Stimulated activated effector memory CD8-positive, alpha-beta T cell treated with anti-CD3 and anti-CD28 coated beads, Interleukin-12 subunit alpha, Interleukin-12 subunit beta, amount 100 ng/mL, for 72 hours (primary cell): ENCODE data around the gene FAM131B.

ENCODE experiments used
- ATAC-seq: fragments of 150-1000 bp; cut with Tn5 transposase; 2 replicates; pipeline ENCODE4 v1.10.0; 2021
- DNase-seq, 2 donors: peaks; one replicate each; pipeline ENCODE4 v3.0.0; 2021 to 2022; ENCODE audit warnings: low spot score in 2 of 2
- H3K27ac Mint-ChIP-seq: one replicate; pipeline ENCODE4 v1.8.0; 2022; ENCODE audit warnings: mild to moderate bottlenecking, mixed read lengths
- H3K36me3 Mint-ChIP-seq: one replicate; pipeline ENCODE4 v1.8.0; 2022; ENCODE audit warnings: mild to moderate bottlenecking, mixed read lengths
- H3K4me1 Mint-ChIP-seq: one replicate; pipeline ENCODE4 v1.8.0; 2022; ENCODE audit warnings: mixed read lengths
- H3K4me3 Mint-ChIP-seq: one replicate; pipeline ENCODE4 v1.8.0; 2022; ENCODE audit warnings: mild to moderate bottlenecking, mixed read lengths
- H3K9me3 Mint-ChIP-seq: one replicate; pipeline ENCODE4 v1.8.0; 2022; ENCODE audit warnings: mixed read lengths

The FAM131B gene

DNA sequence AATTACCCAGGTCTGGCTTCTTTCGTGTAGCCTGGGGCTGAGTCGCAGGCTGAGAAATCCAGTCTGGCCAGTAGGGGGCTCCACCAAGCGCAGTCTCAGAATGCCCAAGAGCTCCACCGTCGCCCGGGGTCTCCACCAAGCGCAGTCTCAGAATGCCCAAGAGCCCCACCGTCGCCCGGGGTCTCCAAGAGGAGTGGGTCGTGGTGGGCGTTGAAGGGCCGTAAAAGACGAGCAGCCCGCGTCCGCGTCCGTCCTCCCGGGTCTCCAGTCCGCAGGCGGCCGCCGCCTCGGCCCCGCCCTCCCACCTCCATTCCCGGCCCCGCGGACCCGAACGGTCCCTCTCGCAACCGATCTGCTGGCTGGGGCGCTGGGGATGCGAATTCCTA lies 17.7 kb upstream of the FAM131B start:
- H3K4me3 Mint-ChIP-seq = no peak overlapping the region
- DNase-seq = peak; percentile 90 to 95
- H3K9me3 Mint-ChIP-seq = no peaks in the 10 kb centered on the region
- peak; percentile 66 for ATAC-seq
- peaks cover 18% of the 10 kb centered on the region for H3K36me3 Mint-ChIP-seq
- peaks cover 55% of the 10 kb centered on the region for H3K4me1 Mint-ChIP-seq
- H3K27ac Mint-ChIP-seq = peak overlapping the region; percentile 96

DNA sequence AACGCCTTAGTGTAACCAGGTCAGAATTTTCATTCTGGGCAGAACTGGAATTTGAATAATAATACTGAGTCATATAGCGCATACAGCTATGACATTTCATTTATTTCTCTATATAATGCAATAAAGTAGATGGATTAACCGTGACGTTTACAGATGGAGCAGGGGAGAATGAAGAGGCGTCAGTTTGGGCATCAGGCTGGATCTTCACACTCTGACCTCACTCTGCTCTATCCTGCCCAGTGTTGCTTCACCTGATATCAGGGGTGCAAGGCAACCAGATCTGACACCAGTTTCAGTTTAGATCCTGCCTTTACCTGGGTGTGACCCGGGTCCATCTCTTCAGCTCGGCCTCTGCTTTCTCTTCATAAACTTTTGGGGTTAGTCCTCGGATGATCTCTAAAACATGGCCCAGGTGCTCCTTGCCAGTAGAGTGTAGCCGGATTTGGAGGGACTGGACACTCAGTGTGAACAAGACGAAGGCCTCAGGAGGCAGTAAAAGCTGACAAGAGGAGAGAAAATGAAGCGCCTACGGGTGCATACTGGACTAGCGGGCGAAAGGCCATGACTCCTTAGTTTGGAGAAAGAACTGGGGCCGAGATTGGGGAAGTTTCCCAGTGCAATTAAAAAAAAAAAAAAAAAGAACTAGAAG lies 17.2 kb upstream of the FAM131B start:
- Mint-ChIP-seq H3K4me3 (no peak overlapping the region), H3K4me1 (peaks cover 60% of the 10 kb centered on the region), H3K9me3 (no peaks in the 10 kb centered on the region), H3K36me3 (peaks cover 18% of the 10 kb centered on the region), H3K27ac (peak overlapping the region; percentile 96)
- no peak for ATAC-seq
- no peak for DNase-seq

DNA sequence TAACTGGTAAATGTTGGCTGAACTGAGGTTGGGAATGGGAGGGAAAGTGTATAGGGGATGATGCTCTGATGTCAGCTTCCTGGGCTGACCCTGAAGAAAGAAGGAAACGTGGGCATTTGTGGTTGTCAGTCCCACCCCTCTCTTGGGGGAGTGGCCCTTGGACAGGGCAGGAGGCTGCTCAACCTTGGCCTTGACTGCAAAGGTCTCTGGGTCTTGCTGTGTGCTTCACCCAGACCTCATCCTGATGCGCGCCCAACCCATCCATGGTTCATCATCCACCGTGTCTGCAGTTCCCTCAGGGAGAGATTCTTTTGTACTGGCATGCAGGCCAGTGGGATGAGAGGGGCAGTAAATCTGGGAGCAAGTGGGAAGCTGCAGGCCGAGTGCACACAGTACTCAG lies 13.9 kb upstream of the FAM131B start:
- ATAC-seq (no peak), DNase-seq (no peak)
- Mint-ChIP-seq H3K4me1 (peaks cover 76% of the 10 kb centered on the region), H3K4me3 (peak overlapping the region; percentile 48), H3K27ac (peak overlapping the region; percentile 91), H3K9me3 (no peaks in the 10 kb centered on the region), H3K36me3 (peaks cover 10% of the 10 kb centered on the region)

DNA sequence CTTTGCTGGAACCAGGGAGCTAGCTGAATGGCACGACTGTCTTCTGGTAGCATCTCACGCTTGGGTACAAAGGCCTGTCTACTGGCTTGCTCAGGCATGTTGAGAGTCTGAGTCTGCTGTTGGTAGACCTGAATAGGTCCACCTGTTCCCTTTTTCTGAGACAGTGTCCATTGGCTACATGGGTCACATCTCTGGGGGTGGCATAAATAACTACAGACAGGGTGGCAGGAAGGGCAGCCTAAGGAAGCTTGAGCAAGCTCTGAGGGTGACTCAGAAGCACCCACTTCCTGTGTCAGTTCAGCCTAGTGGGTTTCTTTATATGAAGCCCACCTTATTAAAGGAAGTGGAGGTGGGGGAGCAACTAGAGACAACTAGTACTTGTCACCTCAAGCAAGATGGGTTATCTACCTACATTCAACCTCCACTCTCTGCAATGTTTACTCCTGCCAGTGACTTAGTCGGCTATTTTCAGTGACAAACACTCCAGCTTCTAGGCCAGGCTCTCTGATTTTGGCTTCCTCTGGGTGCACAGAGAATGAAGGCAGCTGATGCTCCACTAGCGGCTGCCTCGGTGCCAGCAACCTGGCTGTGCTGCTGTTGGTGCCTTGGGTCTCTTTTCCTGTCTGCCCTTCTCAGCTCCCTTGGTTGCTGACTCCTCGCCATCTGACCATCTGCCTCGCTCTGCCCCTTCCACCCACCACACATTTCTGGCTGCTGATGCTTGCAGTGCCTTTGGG lies 13.0 kb upstream of the FAM131B start:
- Mint-ChIP-seq H3K4me1 (peaks cover 84% of the 10 kb centered on the region), H3K4me3 (peak overlapping the region; percentile 48), H3K36me3 (peaks cover 10% of the 10 kb centered on the region), H3K27ac (peak overlapping the region; percentile 91), H3K9me3 (no peaks in the 10 kb centered on the region)
- peak in 1 of 2 donors; percentile 73 for DNase-seq
- peak; percentile 74 for ATAC-seq

DNA sequence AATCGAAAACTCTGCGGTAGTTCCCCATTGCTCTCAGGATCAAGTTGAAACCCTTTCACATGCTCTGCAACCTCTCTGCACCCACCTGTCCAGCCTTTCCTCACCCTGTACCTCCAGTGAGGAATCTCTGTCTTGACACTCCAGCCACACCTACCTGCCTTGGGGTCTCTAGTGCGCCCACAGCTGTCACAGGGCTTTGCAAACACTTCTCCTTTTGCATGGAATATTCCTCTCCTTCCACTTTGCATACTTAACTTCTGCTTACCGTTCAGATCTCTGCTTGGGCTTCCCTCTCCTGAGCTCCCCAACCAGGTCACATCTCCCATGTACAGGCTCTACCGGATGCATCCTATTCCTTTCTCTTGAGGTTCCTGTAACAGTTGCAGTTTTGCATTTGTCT lies 12.0 kb upstream of the FAM131B start:
- H3K4me1 Mint-ChIP-seq = peaks cover 80% of the 10 kb centered on the region
- H3K4me3 Mint-ChIP-seq = no peak overlapping the region
- ATAC-seq = no peak

DNA sequence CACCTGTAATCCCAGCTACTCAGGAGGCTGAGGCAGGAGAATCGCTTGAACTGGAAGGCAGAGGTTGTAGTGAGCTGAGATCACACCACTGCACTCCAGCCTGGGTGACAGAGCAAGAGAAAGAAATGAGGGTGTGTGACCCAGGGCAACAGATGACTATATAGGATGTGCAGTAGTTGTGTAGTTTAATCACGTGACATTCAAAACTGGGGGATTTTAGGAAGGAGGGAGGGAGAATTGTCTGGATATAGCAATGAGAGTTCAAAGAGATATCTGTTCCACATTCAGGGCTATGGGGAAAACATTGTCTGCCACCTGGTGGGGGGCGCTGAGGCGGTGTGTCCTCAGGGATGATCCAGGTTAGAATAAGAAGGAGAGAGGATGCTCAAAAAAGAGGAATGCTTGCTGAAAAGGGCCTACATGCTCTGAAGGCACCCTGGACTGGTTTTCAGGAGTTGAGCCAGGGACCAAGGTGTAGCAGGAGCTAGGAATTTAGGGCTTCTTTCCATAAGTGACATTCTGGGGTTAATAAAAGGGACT lies 10.8 kb upstream of the FAM131B start:
- ATAC-seq (no peak), DNase-seq (no peak)
- Mint-ChIP-seq H3K9me3 (no peaks in the 10 kb centered on the region), H3K36me3 (no peaks in the 10 kb centered on the region), H3K27ac (peak overlapping the region; percentile 91), H3K4me1 (peaks cover 68% of the 10 kb centered on the region), H3K4me3 (no peak overlapping the region)

More for the DNA sequence above, 12.0 kb upstream of the FAM131B start:
- Mint-ChIP-seq H3K9me3 (no peaks in the 10 kb centered on the region), H3K36me3 (peaks cover under 1% of the 10 kb centered on the region), H3K27ac (peak overlapping the region; percentile 91)
- DNase-seq = no peak

DNA sequence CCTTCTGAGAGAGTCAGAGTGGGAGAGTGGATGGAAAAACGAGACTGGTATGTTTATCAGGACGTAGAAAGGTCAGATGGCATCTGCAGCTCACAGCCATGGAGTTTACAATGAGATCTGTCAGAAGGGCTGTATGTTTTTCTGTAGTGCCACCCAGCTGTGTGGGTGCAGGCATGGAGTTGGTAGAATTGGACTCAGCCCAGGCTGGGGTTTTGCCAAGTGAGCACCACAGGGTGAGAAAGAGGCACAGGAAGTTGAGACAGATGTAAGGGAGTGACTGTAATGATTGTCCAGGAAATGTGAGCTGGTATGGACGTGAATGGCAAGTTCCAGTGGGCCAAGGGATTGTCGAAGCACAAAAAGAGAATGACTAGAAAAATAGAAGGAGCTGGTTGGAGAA lies 9.6 kb upstream of the FAM131B start:
- ATAC-seq (peak; percentile 79), DNase-seq (peak in 1 of 2 donors; percentile 70)
- Mint-ChIP-seq H3K27ac (peak overlapping the region; percentile 80), H3K4me3 (peak overlapping the region; percentile 18), H3K9me3 (no peaks in the 10 kb centered on the region), H3K36me3 (no peaks in the 10 kb centered on the region), H3K4me1 (peaks cover 61% of the 10 kb centered on the region)

DNA sequence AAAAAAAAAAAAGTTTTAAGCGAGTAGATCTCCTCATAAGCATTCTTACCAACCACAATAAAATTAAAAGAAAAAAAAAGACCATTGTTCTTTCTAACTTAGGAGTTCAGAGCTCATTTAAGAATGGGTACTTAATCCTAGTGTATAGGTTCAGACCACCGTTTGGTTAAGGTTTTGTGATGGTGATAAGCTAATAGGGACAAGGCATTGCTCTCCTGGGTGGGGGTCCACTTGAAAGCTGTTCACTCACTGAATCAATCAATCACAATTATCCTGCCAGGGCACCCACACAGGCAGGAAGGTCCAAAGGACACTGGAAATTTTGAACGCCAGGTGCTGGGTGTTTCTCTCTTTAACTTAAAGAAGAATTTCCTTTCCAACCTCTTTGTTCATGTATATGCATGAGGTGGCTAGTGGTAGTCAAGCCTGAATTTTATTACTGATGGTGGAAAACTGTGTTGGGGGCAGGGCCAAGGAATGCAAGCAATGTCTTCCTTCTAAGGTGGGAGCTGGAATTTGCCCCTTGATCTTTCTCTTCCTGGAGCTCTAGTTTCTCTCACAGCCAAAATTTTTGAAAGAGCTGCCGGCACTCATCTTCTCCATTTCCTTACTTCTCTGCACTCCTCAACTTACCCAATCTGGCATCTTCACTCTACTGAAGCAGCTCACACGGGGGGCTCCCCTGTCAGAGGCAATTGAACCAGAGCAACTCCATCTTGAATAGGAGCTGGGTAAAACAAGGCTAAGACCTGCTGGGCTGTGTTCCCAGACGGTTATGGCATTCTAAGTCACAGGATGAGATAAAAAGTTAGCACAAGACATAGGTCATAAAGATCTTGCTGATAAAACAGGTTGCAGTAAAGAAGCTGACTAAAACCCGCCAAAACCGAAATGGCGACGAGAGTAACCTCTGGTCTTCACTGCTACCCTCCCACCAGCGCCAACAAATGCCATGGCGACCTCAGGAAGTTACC lies 7.5 kb upstream of the FAM131B start:
- no peak for DNase-seq
- Mint-ChIP-seq H3K9me3 (no peaks in the 10 kb centered on the region), H3K4me3 (no peak overlapping the region), H3K27ac (no peak overlapping the region), H3K4me1 (peaks cover 40% of the 10 kb centered on the region), H3K36me3 (no peaks in the 10 kb centered on the region)
- no peak for ATAC-seq

DNA sequence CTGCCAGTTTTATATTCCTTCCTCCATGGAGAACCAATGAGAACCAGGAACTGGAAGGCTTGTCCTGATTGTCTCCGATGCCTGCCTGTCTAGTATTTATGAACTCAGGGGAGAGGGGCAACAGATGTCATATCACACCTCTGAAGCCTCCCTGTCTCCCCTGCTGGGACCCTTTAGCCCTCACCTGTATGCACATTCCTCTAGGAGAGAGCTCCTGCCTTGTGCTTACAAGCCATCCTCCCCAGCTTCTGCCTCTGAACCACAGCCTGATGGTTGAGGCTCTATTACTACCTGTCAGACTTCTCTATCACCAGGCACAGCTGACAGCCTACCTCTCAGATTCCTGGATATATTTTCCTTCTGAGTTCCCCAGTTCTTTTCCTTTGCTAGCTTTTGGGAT lies 5.9 kb upstream of the FAM131B start:
- Mint-ChIP-seq H3K9me3 (no peaks in the 10 kb centered on the region), H3K4me1 (peaks cover 29% of the 10 kb centered on the region), H3K36me3 (no peaks in the 10 kb centered on the region), H3K4me3 (no peak overlapping the region), H3K27ac (no peak overlapping the region)
- ATAC-seq (no peak), DNase-seq (no peak)

DNA sequence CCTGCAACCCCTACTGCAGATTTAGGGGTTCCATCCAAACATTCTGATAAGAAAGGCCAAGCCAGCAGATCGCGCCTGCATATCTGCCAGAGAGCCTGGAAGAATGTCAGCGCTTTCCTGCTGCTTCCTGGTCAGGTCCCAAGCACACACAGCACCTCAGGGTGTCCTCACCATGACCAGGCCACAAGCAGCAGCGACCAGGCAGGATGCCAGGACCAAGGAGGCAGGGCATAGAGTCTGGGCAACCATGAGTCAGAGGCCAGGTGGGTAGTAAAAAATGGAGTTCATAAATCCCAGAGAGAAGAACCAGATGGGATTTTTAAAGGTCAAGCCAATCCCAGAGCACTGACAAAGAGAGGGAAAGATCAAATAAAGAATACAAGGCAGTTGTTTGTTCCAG lies 5.5 kb upstream of the FAM131B start:
- no peak overlapping the region for H3K27ac Mint-ChIP-seq
- no peak for ATAC-seq

DNA sequence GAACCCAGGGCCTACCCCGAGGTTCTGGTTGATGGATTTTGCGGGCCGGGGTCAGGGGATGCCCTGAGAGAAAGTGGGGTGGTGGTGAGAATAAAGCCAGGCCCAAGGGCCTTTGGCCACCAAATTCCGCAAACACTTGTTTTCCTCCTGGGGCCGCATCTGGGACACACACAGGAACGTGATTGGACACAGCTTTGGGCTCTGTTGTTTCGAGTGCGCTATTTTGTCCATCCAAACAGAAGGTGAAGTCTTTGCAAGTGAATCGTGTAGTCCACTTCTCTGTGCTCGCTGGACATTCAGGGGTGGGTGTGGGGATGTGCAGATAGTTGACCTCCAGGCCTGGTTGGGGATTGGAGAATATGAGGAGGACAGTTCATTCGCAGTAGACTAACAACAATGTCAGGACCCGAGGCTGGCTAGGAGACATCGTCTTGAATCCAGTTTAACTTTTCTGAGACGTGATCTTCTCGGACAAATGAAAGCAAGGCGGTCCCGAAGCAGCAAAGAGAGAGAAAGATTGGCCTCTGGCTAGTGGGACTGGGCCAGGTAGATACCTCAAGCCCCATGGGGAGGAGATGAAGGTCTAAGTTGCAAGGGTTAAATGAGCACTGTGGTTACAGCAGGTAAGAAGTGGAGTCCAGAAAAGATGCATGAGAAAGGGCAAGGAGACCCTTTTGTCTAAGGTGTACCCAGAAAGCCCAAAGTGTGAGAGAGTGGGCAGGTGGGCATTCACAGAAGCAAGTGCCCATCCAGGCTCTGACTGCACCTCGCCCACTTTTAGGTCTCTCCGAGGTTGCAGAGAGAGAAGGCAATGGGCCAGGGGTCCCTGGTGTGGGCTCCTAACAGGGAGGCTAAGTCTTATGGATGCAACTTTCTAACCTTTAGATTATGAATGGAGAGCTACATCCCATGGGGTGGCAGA lies 764 bp upstream of the FAM131B start:
- Mint-ChIP-seq H3K36me3 (no peaks in the 10 kb centered on the region), H3K4me1 (peaks cover 18% of the 10 kb centered on the region), H3K9me3 (no peaks in the 10 kb centered on the region), H3K4me3 (peak overlapping the region; percentile 80), H3K27ac (no peak overlapping the region)
- DNase-seq (peak in 1 of 2 donors; percentile 41), ATAC-seq (no peak)

More for the DNA sequence above, 5.5 kb upstream of the FAM131B start:
- Mint-ChIP-seq H3K36me3 (no peaks in the 10 kb centered on the region), H3K9me3 (no peaks in the 10 kb centered on the region), H3K4me3 (no peak overlapping the region), H3K4me1 (peaks cover 28% of the 10 kb centered on the region)
- no peak for DNase-seq

DNA sequence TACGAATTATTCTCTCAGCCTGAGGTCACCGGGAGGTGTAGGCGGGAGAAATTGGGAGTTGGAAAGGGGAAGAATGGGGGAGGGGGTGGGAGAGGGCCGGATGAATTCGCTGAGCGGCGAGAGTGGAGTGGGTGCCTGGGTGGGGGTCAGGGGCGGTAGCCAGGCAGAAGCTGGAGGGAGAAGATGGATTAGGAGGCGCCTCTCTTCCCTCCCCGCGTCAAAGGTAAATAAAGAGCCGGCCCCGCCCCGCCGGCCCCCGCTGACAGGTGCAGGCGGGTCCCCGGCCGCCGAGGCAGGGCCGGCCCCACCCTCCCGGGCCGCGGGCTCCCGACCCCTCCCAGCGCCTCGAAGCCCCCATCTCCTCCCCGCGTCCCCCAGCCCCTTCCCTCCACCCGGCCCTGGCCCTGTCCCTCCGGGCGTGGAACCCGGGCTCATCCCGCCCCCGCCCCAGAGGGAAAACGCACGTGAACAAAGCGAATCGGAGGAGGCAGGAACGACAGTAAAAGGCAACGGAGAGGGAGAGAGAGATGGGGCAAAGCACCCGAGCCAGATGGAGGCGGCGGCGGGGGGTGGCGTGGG lies 872 bp downstream of the FAM131B start:
- H3K9me3 Mint-ChIP-seq = no peaks in the 10 kb centered on the region
- H3K36me3 Mint-ChIP-seq = no peaks in the 10 kb centered on the region
- peak; percentile 8 for ATAC-seq
- DNase-seq = no peak
- peak overlapping the region; percentile 29 for H3K27ac Mint-ChIP-seq
- peaks cover 18% of the 10 kb centered on the region for H3K4me1 Mint-ChIP-seq
- H3K4me3 Mint-ChIP-seq = peak overlapping the region; percentile 80

DNA sequence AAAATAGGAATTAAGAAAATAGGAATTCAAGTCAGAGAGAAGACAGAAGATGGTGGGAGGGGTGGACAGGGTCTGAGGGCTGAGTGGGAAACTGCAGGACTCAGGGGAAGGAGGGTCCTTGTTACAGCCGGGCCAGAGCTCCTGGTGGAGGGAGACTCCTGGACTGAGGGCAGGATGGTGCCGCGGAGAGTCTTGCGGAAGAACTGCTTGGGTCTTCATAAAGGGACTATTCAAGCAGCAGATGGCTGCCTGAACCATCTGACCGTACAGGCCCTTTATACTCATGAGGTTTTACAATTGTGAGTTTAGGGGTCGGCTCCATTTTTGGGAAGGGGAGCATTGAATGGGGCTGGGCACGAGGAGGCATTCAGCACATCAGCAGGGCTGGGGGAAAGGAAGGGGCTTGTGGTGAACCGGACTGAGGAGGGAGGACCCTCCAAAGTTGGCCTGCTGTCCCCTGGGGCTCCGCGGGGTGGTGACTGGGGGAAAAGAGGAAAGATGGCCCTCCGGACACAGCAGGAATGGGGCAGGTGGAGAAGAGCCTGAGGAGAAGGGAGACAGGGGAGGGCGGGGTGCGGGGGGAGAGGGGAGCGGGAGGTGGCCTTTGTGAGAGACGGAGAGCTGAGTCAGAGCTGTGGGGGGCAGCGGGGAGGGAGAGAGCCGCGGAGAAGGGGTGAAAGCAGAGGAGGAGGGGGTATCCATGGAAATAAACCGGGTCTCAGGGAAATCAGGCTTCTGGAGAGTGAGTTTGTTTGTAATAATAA lies 1.5 kb downstream of the FAM131B start:
- H3K4me3 Mint-ChIP-seq = peak overlapping the region; percentile 80
- peak overlapping the region; percentile 0 for H3K27ac Mint-ChIP-seq
- H3K9me3 Mint-ChIP-seq = no peaks in the 10 kb centered on the region
- ATAC-seq = no peak
- peaks cover 18% of the 10 kb centered on the region for H3K4me1 Mint-ChIP-seq
- no peaks in the 10 kb centered on the region for H3K36me3 Mint-ChIP-seq
- DNase-seq = no peak
